Duodenal mucosa (tissue), 2 donors: ENCODE results near the gene CSPG5.

ENCODE experiments used
- H3K27ac ChIP-seq: one replicate; pipeline ENCODE4 v1.7.0; 2013; ENCODE audit warnings: low read depth, low read length
- H3K27me3 ChIP-seq, 2 donors: one replicate each; pipeline ENCODE4 v1.7.0; 2013; ENCODE audit warnings: low read length in 2 of 2, control low read depth in 1 of 2; ENCODE audit not compliant: insufficient read depth in 2 of 2, control insufficient read depth in 1 of 2
- H3K36me3 ChIP-seq, 2 donors: one replicate each; pipeline ENCODE4 v1.7.0; 2013; ENCODE audit warnings: low read length in 2 of 2, control low read depth in 1 of 2; ENCODE audit not compliant: insufficient read depth in 2 of 2, control insufficient read depth in 1 of 2
- H3K4me1 ChIP-seq, 2 donors: one replicate each; pipeline ENCODE4 v1.7.0; 2013; ENCODE audit warnings: low read length in 2 of 2, control low read depth in 1 of 2; ENCODE audit not compliant: insufficient read depth in 2 of 2, control insufficient read depth in 1 of 2
- H3K4me3 ChIP-seq, 2 donors: one replicate each; pipeline ENCODE4 v1.7.0; 2013; ENCODE audit warnings: low read length in 2 of 2, low read depth in 1 of 2
- H3K9ac ChIP-seq, 2 donors: one replicate each; pipeline ENCODE4 v1.7.0; 2013; ENCODE audit warnings: low read length in 2 of 2, low read depth in 1 of 2
- H3K9me3 ChIP-seq, 2 donors: one replicate each; pipeline ENCODE4 v1.7.0; 2013; ENCODE audit warnings: low read length in 2 of 2, control low read depth in 1 of 2; ENCODE audit not compliant: control insufficient read depth in 1 of 2

Gene CSPG5

GRCh38 chr3:47610583-47610982, 31.9 kb upstream of the CSPG5 start:
- H3K36me3 ChIP-seq = peaks cover 17 to 67% of the 10 kb centered on the region in 2 donors
- no peak overlapping the region for H3K27ac ChIP-seq
- H3K9ac ChIP-seq = no peak overlapping the region
- no peaks in the 10 kb centered on the region for H3K27me3 ChIP-seq
- no peak overlapping the region for H3K4me3 ChIP-seq
- H3K9me3 ChIP-seq = no peaks in the 10 kb centered on the region
- no peaks in the 10 kb centered on the region for H3K4me1 ChIP-seq

GRCh38 chr3:47607335-47607734, 28.7 kb upstream of the CSPG5 start:
- Histone ChIP-seq H3K9ac (no peak overlapping the region), H3K27me3 (no peaks in the 10 kb centered on the region), H3K4me1 (no peaks in the 10 kb centered on the region), H3K36me3 (peaks cover 22 to 66% of the 10 kb centered on the region in 2 donors), H3K4me3 (no peak overlapping the region), H3K9me3 (no peaks in the 10 kb centered on the region), H3K27ac (no peak overlapping the region)

GRCh38 chr3:47606165-47606564, 27.5 kb upstream of the CSPG5 start:
- Histone ChIP-seq H3K4me3 (no peak overlapping the region), H3K36me3 (peaks cover 22 to 61% of the 10 kb centered on the region in 2 donors), H3K9me3 (no peaks in the 10 kb centered on the region), H3K9ac (no peak overlapping the region), H3K27me3 (no peaks in the 10 kb centered on the region), H3K4me1 (no peaks in the 10 kb centered on the region), H3K27ac (no peak overlapping the region)

- Histone ChIP-seq H3K4me3 (no peak overlapping the region), H3K9me3 (no peaks in the 10 kb centered on the region), H3K4me1 (no peaks in the 10 kb centered on the region), H3K27me3 (no peaks in the 10 kb centered on the region), H3K9ac (no peak overlapping the region), H3K27ac (no peak overlapping the region), H3K36me3 (peaks cover 22 to 56% of the 10 kb centered on the region in 2 donors)
These were observed 27.0 kb upstream of the CSPG5 start for GRCh38 chr3:47605652-47606051.

GRCh38 chr3:47604145-47604544, 25.5 kb upstream of the CSPG5 start:
- H3K9ac ChIP-seq = no peak overlapping the region
- H3K4me1 ChIP-seq = no peaks in the 10 kb centered on the region
- no peaks in the 10 kb centered on the region for H3K27me3 ChIP-seq
- H3K27ac ChIP-seq = no peak overlapping the region
- peaks cover 14 to 49% of the 10 kb centered on the region in 2 donors for H3K36me3 ChIP-seq
- H3K4me3 ChIP-seq = no peak overlapping the region
- H3K9me3 ChIP-seq = no peaks in the 10 kb centered on the region

- no peak overlapping the region for H3K4me3 ChIP-seq
- no peaks in the 10 kb centered on the region for H3K27me3 ChIP-seq
- no peak overlapping the region for H3K27ac ChIP-seq
- H3K36me3 ChIP-seq = peaks cover 14 to 43% of the 10 kb centered on the region in 2 donors
- H3K9me3 ChIP-seq = no peaks in the 10 kb centered on the region
- no peaks in the 10 kb centered on the region for H3K4me1 ChIP-seq
- no peak overlapping the region for H3K9ac ChIP-seq
These were observed 24.7 kb upstream of the CSPG5 start for GRCh38 chr3:47603332-47603731.

- H3K9me3 ChIP-seq = no peaks in the 10 kb centered on the region
- H3K27me3 ChIP-seq = no peaks in the 10 kb centered on the region
- H3K9ac ChIP-seq = no peak overlapping the region
- peaks cover 12 to 38% of the 10 kb centered on the region in 2 donors for H3K36me3 ChIP-seq
- H3K27ac ChIP-seq = no peak overlapping the region
- H3K4me3 ChIP-seq = no peak overlapping the region
- H3K4me1 ChIP-seq = no peaks in the 10 kb centered on the region
These were observed 22.6 kb upstream of the CSPG5 start for GRCh38 chr3:47601281-47601680.

- no peaks in the 10 kb centered on the region for H3K9me3 ChIP-seq
- no peak overlapping the region for H3K9ac ChIP-seq
- H3K4me1 ChIP-seq = no peaks in the 10 kb centered on the region
- peaks cover 20 to 32% of the 10 kb centered on the region in 2 donors for H3K36me3 ChIP-seq
- no peak overlapping the region for H3K27ac ChIP-seq
- H3K27me3 ChIP-seq = no peaks in the 10 kb centered on the region
- no peak overlapping the region for H3K4me3 ChIP-seq
These were observed 16.1 kb upstream of the CSPG5 start for GRCh38 chr3:47594792-47595191.

- Histone ChIP-seq H3K27ac (no peak overlapping the region), H3K36me3 (peaks cover 31 to 44% of the 10 kb centered on the region in 2 donors), H3K9ac (no peak overlapping the region), H3K4me1 (no peaks in the 10 kb centered on the region), H3K27me3 (no peaks in the 10 kb centered on the region), H3K4me3 (no peak overlapping the region), H3K9me3 (no peaks in the 10 kb centered on the region)
These were observed 13.6 kb upstream of the CSPG5 start for GRCh38 chr3:47592066-47592795.

- Histone ChIP-seq H3K9ac (no peak overlapping the region), H3K4me1 (no peaks in the 10 kb centered on the region), H3K27ac (no peak overlapping the region), H3K9me3 (no peaks in the 10 kb centered on the region), H3K4me3 (no peak overlapping the region), H3K36me3 (peaks cover 36 to 58% of the 10 kb centered on the region in 2 donors), H3K27me3 (no peaks in the 10 kb centered on the region)
These were observed 11.6 kb upstream of the CSPG5 start for GRCh38 chr3:47590216-47590615.
